ENCODE results near the gene CORO2B.
"Not testable (repeated sequence)": the region's sequence is repeated elsewhere in the genome, so short reads cannot be mapped to it uniquely, and the experiment has no call there.

Gene CORO2B

DNA sequence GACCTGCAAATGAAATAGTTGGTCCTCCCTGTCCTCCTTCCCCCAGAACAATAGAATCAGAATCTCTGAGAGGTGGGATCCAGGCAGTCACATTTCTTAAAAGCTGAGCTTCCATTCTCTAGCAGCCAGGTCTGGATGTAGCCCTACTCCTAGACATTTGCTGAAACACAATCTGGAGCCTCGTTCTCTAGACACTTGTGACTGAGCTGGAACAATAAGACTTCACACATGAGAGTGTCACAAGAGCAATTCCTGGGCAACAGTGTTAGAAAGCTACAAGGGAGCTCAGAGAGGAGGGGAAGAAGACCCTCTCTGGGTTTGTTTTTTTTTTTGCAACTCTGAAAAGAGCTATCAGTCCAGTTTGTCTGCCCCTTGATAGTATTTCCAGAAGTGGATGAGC is 14.5 kb downstream of the CORO2B start:
- DNase-seq, result no peak

DNA sequence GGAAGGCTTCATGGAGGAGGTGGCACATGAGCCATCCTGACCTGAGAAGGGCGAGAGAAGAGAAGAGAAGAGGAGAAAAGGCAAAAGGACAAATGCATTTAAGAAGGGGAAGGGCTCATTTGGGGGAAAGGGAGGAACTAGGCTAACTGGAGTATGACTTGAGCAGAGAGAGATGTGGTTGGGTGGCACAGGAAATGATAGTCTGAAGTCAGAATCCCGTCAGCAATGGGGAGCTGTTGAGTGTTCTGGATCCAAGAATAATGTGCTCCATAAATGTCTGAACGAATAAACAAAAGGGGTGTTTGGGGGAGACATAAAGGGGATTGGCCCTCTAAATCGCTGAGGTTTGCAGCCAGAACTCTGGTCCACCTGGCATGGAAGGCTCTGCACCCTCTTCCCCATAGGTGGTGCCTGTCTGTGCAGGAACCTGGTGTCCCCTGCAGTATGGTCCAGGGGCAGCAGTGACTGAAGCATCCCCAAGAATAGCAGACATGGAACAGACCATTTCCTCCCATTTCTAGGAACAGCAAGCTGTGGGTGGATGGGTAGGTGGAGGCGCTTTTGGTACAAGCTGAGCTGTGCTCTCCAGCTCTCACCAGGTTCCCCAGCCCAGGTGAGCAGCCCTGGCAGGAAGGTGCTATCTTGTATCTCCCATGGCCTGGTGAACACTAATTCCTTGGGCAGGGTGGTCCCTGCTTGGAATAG is 15.2 kb downstream of the CORO2B start:
- no peak for DNase-seq

DNA sequence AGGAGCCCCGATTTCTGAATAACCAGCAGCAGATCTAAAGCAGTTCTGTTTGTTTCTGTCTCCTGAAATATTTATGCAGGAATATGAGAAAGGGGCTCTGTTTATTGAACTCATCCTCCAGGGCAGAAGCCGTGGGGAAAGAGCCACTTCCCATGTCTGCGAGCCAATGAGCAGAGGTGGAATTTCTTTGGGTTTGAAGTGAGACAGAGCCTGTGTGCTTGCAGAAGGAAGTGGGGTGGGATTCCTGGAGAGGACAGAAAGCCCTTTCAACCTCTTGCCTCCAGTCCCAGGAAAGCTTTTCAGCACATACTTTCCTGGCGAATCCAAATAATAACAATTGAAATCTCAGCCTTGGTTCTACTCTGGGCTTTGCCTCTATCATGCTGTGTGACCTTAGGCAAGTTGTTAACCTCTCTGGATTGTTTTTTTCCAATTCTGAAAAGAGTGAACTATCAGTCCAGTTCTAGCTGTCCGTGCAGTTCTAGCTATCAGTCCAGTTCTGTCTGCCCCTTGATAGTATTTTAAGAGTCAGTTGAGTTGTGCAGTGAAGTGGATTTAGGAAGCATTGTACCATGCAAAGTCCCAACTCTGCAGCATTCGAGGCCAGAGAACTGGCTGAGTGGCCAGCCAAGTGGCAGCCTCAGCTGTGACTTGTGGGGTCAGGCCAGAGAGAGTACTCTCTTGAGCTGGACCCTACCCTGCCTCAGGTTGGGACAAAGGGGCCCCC is 15.9 kb downstream of the CORO2B start:
- DNase-seq, result no peak

DNA sequence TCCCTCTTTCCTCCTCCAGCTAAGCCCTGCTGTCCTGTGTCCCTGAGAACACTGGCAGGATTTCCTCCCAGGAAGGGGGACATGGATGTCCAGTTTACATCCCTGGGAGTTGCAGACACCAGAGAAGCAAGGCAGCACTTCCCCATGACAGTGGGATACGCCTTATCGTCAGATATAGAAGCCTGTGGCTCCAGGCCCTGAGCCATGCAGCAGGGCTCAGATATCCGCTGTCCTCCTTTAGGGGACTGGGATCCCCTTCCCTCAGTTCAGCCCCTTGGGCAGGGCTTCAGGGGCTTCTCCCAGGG is 16.4 kb downstream of the CORO2B start:
- DNase-seq, result no peak

DNA sequence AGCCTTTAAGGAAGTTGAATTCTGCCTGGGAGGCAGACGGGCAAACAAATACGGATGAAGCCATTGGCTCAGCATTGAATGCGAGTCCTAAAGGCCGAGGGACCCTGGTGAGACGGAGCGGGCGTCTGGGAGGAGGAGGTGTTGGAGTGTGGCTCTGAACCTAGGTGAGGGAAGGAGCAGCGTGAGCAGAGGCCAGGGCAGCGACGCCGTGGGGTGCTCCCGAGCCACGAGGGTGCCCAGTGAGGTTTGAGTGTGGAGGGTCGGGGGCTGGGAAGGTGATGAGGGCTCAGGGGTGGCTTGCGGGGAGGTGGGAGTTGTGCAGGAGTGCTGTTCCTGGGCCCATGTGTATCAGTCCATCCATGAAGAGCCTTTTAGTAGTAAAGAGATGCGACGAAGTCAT is 17.0 kb downstream of the CORO2B start:
- no peak for DNase-seq

DNA sequence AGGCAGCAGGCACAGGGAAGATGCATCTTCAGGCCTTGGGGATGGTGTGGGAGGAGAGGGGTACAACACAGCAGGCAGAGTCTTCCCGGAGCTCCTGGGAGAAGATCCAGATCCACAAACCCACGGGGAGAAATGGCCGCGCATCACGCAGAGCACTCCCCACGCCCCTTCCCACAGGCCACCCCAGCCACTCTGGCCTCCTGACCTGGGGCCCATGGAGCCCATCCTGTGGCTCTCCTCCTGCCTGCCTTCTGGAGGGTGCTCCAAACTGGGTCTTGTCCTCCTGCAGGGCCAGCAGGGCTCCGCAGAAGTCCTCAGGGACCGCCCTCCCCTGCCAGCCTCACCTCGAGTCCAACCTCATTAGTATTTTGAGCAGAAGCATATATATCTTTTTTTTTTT is 17.9 kb downstream of the CORO2B start:
- no peak for DNase-seq

DNA sequence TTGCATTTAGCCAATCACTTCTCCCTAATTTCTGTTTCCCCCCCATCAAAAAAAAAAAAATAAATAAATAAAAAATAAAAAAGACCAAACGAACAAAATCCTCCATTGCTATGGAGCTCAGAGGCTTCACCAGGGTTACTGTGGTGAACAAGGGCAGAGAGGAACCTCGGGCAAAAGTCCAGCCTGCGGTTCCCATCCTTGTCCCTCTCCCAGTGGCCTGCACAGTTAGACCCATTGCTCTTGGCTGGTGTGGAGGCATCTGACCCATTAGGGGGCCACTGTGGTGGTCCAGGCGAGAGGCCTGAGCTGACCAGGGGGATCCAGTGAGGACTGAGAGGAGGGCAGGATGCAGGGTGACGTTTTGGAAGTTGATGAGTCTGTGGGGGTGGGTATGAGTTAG is 18.8 kb downstream of the CORO2B start:
- no peak for DNase-seq

DNA sequence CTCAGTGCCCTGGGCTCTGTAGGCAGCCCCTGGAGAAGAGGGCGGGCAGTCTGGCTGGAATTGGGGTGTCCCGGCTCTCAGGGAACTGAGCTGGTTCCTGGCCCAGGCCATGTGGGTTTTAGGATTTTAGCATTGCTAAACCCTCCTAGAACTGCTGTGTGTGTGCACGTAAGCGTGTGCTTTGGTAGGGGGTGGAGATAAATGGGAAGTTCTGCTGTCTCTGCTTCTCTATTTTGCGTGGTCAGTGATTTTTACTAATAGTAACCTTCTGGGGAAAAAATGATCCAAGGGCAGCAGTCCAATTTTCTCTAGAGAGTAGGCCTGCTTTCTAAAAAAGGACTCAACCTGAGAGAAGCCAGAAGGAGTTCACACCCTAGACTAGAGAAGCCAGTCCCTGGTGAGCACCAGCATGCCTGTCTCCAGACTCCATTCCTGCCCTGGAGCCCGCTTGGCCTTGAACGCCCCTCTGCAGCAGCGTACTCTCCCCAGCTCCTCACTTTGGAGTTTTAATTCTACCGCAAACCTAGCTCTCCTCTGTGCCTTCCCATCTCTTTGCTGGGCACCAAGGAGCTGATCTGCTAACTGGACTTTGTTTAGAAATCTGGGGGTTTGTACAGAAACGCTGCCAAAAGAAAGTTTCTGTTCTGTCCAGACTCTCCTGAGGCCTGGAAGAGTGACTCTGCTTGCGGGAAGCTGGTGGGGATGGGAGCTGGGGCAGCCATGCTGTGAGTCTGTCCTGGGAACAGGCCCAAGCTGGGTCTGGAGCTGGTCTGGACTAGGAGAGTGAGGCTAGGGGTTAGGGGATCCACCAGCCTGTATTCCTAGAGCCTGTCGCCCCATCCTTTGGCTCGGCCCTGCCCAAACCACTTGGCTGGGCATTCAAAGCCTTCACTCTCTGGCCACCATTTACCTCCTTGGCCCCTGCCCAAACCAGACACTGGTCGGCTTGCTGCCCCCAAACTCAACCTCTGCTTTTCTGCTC is 19.7 kb downstream of the CORO2B start:
- no peak for DNase-seq

DNA sequence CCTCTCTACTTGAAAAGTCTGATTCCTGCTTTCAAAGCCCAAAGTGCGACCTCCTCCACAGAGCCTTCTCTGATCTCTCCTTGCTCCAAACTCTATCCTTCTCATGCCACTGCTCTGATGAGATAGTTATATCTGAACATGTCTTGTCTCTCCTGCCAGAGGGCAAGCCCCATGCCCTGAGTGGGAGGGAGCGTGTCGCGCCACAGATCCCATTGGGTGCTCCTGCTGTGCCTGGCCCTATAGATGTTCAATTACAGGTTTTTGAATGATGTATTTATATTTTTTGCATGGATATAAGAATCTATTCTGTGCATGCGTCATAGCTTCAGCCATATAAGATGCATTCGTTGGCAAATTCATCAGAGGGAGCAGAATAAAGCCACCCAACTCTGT is 20.4 kb downstream of the CORO2B start:
- no peak for DNase-seq

DNA sequence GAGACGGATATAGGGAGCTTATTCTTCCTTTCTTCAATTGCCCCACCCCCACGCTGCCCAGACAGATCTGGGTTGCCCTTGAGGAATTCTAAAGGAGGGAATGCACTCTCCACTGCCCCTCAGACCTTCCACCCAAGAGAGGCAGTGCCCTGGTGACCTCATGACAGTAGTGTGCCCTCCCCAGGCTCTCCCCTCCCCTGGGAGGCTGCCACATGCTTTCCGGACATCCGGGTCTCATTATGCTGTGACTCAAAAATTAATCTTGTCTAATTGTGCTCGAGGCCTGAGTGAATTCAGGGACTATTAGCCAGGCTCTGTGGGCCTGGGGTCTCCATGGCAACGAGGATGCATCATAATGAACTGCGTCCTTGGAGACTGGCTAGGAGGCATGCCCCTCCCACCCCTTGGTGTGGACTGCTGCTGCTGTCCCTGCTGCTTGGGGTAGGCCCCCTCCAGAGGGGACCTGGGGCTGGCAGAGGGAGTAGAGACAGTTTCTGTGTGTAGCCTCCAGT is 20.8 kb downstream of the CORO2B start:
- peak; percentile 36 for DNase-seq

DNA sequence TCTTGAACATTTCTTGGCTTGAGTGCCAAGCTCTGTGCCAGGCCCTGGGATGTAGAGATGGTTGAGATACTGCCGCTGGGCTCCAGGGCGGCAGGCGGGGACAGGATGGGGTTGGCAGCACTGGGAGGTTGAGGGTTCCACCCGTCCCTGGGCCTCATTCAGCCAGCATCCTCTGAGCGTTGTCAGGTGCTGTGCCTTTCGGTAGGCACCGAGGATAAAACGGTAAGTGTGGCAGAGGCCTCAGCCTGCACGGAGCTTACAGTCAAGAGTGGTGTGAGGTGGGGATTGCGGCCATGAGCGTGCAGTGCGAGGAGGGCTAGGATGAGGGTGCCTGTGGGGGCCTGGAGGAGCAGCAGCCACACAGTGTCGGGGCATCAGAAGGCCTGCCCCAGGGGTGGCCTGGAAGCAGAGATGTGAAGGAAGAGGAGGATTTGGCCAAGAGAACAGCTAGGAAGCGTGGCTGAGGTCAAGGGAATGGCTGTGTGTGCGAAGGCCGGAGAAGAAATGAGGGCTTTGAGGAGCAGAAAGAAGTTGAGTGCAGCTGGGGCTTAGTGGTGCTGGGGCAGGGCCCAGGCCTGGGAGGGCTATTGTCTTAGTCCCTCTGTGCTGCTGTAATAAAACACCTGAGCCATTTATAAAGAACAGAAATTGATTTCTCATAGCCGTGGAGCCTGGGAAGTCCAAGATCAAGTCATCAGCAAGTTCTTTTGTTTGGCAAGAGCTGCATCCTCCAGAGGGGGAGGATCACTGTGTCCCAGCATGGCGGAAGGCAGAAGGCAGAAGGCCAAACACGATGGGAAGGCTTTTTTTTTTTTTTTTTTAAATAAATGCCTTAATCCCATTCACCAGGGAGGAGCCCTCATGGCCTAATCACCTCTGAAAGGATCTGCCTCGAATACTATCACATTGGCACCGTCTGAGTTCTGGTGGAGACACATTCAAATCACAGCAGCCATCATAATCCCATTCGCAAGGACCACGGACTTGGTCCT is 22.7 kb downstream of the CORO2B start:
- DNase-seq, result no peak

DNA sequence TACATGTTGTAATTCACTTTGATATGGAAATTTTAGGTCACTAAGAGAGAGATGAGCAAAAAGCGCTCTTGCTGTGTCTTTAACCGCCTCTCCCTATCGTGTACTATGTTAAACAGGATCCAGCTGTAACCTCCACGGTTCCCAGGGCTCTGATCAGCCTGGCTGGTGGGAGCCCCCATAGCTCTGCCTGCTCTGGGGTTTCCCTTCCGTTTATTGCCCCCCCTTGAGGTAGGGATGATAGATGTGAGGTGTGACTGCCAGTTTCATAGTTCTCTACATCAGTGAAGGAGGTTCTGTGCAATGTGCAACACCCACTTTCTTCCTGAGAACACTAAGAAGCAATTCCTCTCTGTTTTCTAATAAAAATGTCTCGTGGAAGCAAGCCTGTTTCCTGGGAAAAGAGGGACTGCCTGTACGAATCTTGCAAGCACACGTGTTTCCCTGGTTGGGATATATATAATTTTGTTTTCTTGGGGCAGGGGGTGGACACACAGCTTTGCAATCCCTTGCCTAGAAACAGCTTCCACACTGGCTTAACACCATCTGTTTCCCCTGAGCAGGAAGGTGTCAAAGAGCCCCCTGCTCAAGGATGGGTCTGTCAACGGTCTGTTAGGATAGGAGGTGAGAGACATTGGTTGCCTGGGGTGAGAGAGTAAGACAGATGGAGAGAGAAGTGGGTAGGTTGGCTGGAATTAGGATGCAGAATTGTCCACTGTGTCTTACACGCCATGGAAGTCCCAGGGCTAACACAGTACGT is 23.8 kb downstream of the CORO2B start:
- no peak for DNase-seq

DNA sequence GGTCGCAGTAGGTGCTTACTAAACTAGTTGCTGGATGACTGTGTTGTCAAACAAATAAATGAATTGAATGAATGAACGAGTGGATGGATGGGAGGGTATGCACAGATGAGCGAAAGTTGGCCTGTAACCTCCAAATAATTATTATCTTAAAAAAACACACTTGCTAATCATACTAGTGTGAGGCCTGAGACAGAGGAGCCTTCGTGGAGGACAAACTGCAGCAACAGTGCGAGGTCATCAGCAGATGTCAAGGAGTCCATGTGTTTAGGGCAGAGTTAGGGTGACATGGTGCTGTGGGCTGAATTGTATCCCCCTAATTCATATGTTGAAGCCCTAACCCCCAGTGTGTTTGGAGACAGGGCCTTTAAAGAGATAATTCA is 24.4 kb downstream of the CORO2B start:
- no peak for DNase-seq

DNA sequence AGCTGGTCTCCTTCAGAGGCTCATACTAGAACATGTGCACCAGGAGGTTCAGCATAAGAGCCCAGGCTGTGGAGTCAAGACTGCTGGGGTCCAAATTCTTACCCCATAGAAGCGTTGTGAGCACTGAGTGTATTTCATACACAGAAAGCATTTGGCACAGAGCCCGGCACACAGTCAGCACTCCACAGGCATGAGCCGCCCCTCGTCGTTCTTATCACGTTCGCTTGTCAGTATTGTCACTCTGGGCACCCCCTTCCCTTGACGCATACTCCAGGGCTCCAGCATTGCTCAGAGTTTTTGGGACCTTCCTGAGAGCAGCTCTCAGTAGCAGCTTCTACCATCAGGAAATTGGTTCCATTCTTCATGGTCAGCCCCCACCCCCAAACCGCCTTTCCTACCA is 25.2 kb downstream of the CORO2B start:
- DNase-seq, result no peak

DNA sequence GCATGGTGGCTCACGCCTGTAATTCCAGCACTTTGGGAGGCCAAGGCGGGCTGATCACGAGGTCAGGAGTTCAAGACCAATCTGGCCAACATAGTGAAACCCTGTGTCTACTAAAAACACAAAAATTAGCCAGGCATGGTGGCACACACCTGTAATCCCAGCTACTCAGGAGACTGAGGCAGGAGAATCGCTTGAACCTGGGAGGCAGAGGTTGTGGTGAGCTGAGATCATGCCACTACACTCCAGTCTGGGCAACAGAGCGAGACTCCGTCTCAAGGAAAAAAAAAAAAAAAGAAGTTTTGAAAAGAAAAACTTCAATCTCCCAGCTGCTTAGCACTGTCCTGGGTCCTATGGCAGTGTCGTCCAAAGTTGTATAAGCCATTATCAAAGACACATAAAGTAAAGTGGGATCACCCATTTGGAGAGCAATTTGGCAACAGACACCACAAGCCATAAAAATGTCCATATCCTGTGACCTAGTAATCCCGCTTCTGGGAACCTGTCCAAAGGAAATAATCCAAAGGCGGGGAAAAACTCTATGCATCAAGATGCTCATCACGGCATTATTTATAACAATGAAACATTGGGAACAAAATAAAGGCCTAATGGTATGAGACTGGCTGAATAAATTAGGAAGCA is 26.2 kb downstream of the CORO2B start:
- not testable (repeated sequence) for DNase-seq

DNA sequence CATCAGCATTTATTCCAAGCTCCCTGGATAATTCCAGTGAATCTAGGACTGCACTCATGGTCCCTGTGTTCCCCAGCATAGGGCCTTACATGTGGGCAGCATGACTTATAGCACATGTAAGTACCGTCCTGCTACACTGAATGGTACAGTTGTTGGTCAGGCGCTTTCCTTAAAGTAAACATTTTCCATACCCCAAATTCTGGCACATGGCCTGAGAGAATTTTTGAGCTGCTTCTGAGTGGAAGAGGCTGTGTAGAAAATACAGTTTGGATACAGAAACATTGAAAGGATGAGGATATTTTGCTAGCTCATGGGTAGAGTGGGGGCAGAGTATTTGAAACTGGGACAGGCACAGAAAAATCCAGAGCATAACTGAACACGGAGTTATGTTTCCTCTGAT is 27.6 kb downstream of the CORO2B start:
- DNase-seq, result no peak

DNA sequence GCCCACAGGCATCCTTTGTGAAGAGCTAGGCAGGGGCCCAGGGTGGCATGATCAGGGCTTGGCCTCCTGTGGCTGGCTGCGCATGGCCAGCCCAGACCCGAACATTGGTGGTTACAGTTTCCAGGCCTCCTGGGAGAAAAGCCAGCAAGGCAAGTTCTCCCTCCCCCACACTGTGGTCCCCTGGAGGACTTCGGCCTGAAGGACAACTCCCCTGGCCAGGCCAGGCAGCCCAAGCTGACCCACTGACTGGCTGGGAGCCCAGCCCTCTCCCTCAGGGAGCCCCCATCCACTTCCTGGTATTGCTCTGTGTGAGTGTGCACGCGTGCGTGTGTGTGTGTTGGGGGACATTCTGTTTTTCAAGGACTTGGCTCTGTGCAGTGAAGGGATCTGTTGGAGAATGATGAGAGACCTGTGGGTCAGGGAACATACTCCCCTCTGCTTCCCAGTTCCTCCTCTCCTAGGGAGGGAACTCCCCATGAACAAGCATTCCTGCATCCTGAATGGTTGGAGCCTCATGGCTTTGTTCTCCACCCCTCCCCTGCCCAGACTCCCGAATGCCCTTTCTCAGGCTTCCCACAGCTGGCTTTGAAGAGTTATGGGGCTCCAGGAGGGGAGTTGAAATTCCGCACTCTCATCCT is 29.5 kb downstream of the CORO2B start:
- DNase-seq, result no peak

DNA sequence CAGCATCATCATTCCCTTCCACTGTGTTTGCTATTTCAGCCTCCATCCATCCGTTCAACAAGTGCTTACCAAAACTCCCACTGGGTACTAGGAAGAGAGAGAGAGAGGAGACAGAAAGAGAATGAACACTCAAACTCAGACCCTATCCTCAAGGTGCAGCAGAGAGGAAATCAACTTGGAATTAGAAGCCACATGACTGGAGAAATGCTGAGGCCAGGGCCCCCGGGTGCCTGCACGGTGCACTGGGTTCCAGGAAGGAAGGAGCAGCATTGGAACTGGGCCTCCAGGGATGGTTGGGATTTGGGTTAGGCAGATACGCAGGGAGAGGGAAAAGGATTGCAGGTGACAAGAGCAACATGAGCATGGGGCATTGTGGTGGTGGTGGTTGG is 30.0 kb downstream of the CORO2B start:
- DNase-seq, result no peak

DNA sequence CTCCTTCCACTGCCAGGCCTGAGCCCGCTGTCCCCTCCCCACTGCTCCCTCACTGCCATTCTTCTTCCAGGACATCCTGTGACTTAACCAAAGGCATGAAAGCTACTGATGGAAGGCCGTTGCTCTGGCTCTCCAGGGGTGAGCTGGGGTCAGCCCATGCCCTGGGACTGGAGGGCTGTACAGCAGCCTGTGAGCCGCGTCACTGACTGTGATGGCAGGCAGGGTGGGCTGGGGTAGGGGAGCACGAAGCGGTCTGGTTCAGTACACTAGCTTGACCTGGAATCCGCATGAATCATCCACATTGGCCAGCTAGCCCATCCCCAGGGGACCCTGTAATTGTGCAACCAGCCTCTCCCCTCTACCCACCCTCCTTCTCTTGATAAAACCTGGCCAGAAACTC is 30.8 kb downstream of the CORO2B start:
- DNase-seq, result no peak

DNA sequence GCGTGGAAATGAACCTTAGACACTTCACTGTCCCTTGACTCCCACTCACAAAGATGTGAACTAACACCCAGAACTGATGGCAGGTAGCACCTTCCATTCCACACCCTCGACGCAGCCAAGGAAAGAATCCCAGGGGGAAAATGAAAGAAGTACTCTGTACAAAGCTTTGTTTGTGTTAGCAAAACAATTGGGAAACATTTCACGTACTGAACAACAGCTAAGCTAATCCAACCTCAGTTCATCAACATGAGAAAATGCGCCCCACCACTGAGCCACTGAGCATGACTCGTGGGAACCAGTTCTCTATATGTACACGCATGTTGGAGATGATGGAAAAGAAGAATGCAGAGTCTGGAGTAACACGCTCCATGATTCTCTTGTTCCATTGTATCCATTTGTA is 32.0 kb downstream of the CORO2B start:
- no peak for DNase-seq

DNA sequence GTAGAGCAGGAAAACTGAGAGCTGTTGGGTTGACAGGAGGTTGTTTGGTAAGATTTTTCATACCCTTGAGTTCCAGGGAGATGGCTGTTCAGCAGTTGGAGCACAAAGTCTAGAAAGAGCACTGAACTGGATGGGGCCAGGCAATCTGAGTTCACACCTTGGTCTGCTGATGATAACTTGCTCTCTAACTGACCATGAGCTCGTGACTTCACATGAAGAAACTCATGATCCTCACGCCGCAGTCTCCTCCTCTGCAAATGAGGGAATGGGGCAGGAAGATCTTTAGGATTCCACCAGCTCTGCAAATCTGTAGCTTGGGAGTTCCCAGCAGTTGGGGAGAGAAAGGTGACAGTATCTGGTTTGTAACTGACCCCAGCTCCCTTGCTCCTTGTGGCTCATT is 33.7 kb downstream of the CORO2B start:
- no peak for DNase-seq

All from amniotic stem cell (primary cell).